Spinal cord (tissue), 10 donors: ENCODE data around the gene RRP12. TPM values are rescaled to one million over a fixed set of nuclear protein-coding genes. Genes with fewer than 3 reads are reported as not detected.

Experiments
- DNase-seq, 6 donors: peaks; one replicate each; pipeline versions ENCODE4 v3.0.0 to v3.0.0-alpha.2; 2013 to 2015; ENCODE audit warnings: low spot score in 6 of 6, low read depth in 4 of 6
- H3K27ac ChIP-seq: one replicate; pipeline ENCODE4 v1.5.1; 2013; ENCODE audit warnings: low read depth, low read length, control low read depth
- H3K27me3 ChIP-seq: one replicate; pipeline ENCODE4 v1.6.1; 2013; ENCODE audit warnings: low read length; ENCODE audit not compliant: control insufficient read depth, insufficient read depth
- H3K36me3 ChIP-seq: one replicate; pipeline ENCODE4 v1.6.1; 2013; ENCODE audit warnings: low read length; ENCODE audit not compliant: control insufficient read depth, insufficient read depth
- H3K4me1 ChIP-seq: one replicate; pipeline ENCODE4 v1.6.1; 2013; ENCODE audit warnings: low read length; ENCODE audit not compliant: control insufficient read depth, insufficient read depth
- H3K4me3 ChIP-seq: one replicate; pipeline ENCODE4 v1.5.1; 2013; ENCODE audit warnings: low read depth, low read length, control low read depth
- H3K9me3 ChIP-seq: one replicate; pipeline ENCODE4 v1.6.1; 2013; ENCODE audit warnings: low read length; ENCODE audit not compliant: control insufficient read depth, insufficient read depth
- WGBS: methylation state at CpG from one replicate; pipeline ENCODE4 v1.1.5; 2013; ENCODE audit warnings: missing lambda C conversion rate; ENCODE audit not compliant: insufficient coverage; 5-methylcytosine and 5-hydroxymethylcytosine counted together
- polyA plus RNA-seq, 2 donors: library from polyadenylated mRNA; unstranded; fragments of 120-200 nt; gene quantifications; one replicate each; pipeline ENCODE4 v1.2.1, GENCODE V29; 2013; ENCODE audit not compliant: insufficient read length in 2 of 2
- total RNA-seq, 2 donors: library from RNA; depleted of rRNA in 1 of 2; stranded (reverse); fragments of 120-200 nt in 1 of 2; fragments of >200 nt in 1 of 2; gene quantifications; one replicate each; pipeline versions ENCODE4 v1.2.3 to v1.2.4, GENCODE V29; 2013 to 2014
- donor health status: healthy.

The RRP12 gene
- total and polyA plus RNA-seq, 4 donors, result 9.7 to 28.3 (median 19.4) TPM

DNA sequence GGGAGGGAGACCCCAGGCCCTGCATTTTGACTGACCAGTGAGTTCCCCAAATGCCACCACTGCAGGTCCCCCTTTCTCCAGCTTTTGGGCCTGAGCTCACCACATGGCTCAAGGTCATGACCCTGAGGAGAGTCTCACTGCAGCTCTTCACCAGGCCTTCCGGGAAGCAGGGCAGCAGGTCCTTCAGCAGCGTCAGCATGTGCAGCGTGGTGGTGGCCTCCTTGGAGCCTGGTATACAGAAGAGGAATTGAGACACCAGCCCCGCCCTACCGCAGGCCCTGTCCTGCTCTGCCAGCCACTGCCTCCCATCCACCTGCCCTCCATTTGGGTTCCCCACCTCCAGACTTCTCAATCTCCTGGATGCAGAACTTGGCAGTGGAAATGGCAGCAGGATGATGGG is 13.0 kb downstream of the RRP12 start:
- Histone ChIP-seq H3K9me3 (no peaks in the 10 kb centered on the region), H3K27ac (no peak overlapping the region), H3K36me3 (peaks cover 76% of the 10 kb centered on the region), H3K27me3 (no peaks in the 10 kb centered on the region), H3K4me3 (no peak overlapping the region), H3K4me1 (no peaks in the 10 kb centered on the region)
- no peak for DNase-seq
- 88% methylated on average over 5 of the region's 5 CpGs for WGBS

DNA sequence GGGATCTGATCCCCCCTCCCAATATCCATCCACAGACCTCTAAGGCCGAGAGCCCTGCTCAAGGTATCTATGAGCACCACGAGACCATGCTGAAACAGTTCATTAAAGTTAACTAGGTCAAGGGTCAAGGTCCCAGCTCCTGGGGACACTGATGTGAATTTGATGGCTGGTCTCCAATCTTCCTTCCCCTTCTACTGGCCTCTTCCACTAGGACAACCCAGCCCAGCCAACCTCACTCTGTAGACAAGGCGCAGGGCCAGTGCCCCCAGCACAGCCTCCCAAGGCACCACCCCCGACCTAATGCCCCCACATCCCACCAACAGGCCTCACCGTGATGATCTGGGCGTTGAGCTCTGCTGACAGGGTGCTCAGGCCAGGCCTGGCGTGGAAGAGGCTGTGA is 15.6 kb downstream of the RRP12 start:
- H3K36me3 ChIP-seq, result peaks cover 75% of the 10 kb centered on the region
- WGBS, result 95% methylated on average over 7 of the region's 7 CpGs

DNA sequence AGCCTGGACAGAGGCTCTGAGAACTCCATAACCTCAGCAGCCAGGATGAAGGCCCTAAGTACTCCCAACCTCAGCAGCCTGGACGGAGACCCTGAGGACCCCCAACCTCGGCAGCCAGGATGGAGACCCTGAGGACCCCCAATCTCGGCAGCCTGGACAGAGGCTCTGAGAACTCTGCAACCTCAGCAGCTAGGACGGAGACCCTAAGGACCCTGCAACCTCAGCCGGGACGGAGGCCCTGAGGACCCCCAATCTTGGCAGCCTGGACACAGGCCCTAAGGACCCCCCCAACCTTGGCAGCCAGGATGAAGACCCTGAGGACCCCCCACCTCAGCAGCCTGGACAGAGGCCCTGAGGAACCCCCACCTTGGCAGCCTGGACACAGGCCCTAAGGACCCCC is 16.5 kb downstream of the RRP12 start:
- Histone ChIP-seq H3K9me3 (no peaks in the 10 kb centered on the region), H3K36me3 (peaks cover 78% of the 10 kb centered on the region), H3K27ac (no peak overlapping the region), H3K4me1 (no peaks in the 10 kb centered on the region), H3K4me3 (no peak overlapping the region), H3K27me3 (no peaks in the 10 kb centered on the region)
- DNase-seq, result no peak
- WGBS, result 95% methylated on average over 6 of the region's 6 CpGs

More for the DNA sequence above, 15.6 kb downstream of the RRP12 start:
- Histone ChIP-seq H3K4me1 (no peaks in the 10 kb centered on the region), H3K9me3 (no peaks in the 10 kb centered on the region), H3K4me3 (no peak overlapping the region), H3K27ac (no peak overlapping the region), H3K27me3 (no peaks in the 10 kb centered on the region)
- no peak for DNase-seq

DNA sequence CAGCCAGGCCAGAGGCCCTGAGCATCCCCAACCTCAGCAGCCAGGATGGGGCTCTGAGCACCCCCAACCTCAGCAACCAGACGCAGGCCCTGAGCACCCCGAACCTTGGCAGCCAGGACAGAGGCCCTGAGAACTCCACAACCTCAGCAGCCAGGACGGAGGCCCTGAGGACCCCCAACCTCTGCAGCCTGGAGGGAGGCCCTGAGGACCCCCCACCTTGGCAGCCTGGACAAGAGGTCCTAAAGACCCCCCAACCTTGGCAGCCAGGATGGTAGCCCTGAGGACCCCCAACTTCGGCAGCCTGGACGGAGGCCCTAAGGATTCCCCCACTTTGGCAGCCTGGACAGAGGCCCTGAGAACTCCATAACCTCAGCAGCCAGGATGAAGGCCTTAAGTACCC is 17.0 kb downstream of the RRP12 start:
- Histone ChIP-seq H3K36me3 (peaks cover 78% of the 10 kb centered on the region), H3K27ac (no peak overlapping the region), H3K27me3 (no peaks in the 10 kb centered on the region), H3K9me3 (no peaks in the 10 kb centered on the region), H3K4me3 (no peak overlapping the region), H3K4me1 (no peaks in the 10 kb centered on the region)
- 100% methylated on average over 5 of the region's 5 CpGs for WGBS
- DNase-seq, result no peak

DNA sequence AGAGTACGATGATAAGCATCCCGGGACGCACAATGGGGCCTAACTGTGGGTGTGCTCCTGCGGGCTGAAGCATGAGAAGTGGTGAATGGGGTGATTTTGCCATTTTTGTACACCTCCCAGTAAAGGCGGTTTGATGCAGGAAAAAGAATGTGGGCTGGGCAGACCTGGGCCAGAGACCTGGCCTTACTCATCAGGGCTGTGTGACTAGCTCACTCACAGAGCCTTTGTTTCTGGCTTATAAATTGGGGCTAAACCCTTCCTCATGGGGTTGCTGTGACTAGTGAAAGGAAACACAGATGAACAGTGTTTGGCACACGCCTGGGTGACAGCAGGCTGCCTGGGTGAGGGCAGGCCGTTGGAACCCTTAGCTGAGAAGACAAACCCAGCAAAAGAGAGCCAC is 18.0 kb downstream of the RRP12 start:
- H3K4me1 ChIP-seq, result no peaks in the 10 kb centered on the region
- no peak overlapping the region for H3K27ac ChIP-seq
- peaks cover 74% of the 10 kb centered on the region for H3K36me3 ChIP-seq
- H3K9me3 ChIP-seq, result no peaks in the 10 kb centered on the region
- no peak for DNase-seq
- 81% methylated on average over 3 of the region's 7 CpGs for WGBS
- H3K27me3 ChIP-seq, result no peaks in the 10 kb centered on the region
- H3K4me3 ChIP-seq, result no peak overlapping the region

DNA sequence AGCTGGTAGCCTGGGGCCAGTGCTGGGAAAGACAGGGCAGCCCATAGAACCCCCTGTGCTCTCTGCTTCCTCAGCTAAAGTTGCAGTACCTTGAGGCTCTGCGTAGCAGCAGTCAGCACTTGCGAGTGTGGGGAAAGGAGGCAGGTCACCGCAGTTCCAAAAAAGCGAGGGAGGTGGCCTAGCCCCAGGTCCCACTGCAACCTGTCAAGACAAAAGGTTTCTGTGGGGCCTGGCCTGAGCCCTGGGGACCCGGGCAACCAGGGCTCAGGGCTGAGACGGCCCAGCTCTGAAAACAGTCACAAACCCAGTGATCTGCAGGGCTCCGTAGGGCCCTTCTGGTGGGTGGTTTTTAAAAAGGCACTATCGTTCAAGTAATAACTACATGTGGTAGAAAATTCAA is 19.5 kb downstream of the RRP12 start:
- no peaks in the 10 kb centered on the region for H3K9me3 ChIP-seq
- WGBS, result 84% methylated on average over 6 of the region's 8 CpGs

DNA sequence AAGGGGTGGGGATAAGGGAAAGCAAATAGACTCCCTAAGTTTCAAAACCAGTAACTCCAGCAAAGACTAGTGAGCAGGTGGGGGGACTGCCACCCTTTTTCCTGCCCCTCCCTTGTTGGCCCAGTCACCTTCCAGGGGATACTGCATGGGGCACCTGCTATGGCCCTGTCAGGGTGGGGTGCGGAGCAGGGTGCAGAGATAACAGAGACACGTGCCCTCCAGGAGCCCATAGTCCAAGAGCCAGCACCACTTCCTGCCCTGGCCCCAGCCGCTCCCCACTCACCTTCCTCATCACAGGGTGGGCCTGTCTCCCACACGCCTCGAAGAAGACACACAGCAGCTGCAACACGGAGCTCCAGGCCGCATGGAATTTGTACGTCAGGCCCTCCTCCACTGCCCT is 20.6 kb downstream of the RRP12 start:
- DNase-seq, result no peak
- no peak overlapping the region for H3K27ac ChIP-seq
- no peaks in the 10 kb centered on the region for H3K9me3 ChIP-seq
- no peaks in the 10 kb centered on the region for H3K4me1 ChIP-seq
- no peak overlapping the region for H3K4me3 ChIP-seq
- H3K27me3 ChIP-seq, result no peaks in the 10 kb centered on the region
- H3K36me3 ChIP-seq, result peaks cover 72% of the 10 kb centered on the region
- WGBS, result 93% methylated on average over 8 of the region's 8 CpGs

More for the DNA sequence above, 19.5 kb downstream of the RRP12 start:
- Histone ChIP-seq H3K27me3 (no peaks in the 10 kb centered on the region), H3K36me3 (peaks cover 73% of the 10 kb centered on the region), H3K27ac (no peak overlapping the region), H3K4me3 (no peak overlapping the region), H3K4me1 (no peaks in the 10 kb centered on the region)
- no peak for DNase-seq

DNA sequence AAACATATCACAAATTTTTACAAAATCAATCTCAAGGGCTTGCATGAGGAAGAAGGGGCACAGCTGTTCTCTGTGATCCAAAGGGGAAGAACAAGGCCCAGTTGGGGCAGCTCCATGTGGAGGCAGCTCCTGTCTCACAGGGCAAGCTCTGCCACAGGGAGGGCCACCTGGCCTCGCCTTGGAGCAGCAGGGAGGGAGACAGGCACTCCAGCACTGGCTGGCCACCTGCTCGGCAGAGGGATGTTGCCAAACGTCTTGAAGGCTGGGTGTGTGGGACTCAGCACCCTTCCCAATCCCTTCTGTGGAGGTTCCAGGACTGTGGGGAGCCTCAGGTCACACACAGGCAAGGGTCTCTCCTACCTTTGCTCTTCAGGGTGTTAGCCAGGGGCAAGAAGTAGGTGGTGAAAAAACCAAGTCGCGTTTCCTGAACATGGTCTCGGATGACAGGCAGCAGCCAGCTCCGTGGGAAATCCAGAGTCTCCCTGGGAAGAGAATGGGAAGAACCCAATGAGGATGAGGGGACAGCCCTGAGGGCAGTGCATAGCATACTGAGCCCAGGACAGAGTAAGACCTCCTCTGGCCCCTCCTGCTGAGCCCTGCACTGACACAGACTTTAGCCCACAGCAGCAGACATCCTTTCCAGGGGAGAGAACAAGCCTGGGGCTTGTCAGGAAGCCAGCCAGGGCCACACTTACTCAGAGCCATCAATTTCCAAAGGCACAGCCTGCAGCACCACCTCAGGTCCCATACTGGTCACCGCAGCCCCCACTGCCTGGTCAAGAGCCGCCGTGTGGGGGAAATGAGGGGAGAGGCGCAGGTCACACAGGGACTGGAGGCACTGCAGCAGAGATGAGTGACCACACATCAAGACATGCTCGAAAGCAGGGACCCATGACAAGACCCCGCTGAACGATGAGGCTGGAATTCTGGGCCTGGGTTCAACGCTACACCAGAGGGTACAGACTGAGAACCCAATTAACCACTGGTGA is 21.9 kb downstream of the RRP12 start:
- peaks cover 64% of the 10 kb centered on the region for H3K36me3 ChIP-seq
- 91% methylated on average over 10 of the region's 15 CpGs for WGBS
- H3K9me3 ChIP-seq, result no peaks in the 10 kb centered on the region
- no peaks in the 10 kb centered on the region for H3K27me3 ChIP-seq
- H3K4me1 ChIP-seq, result no peaks in the 10 kb centered on the region
- no peak overlapping the region for H3K4me3 ChIP-seq
- H3K27ac ChIP-seq, result no peak overlapping the region
- no peak for DNase-seq

DNA sequence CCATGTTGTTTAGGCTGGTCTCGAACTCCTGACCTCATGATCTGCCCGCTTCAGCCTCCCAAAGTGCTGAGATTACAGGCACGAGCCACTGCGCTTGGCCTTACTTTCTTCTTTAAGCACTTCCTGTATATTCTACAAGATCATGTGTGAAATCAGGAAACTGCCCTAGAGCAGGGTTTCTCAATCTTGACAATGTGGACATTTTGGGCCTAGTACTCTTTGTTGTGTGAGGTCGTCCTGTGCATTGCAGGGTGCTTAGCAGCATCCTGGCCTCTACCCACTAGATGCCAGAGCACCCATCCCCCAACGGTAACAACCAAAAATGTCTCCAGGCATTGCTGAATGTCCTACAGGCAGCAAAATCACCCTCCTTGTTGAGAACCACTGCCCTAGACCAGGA is 24.7 kb downstream of the RRP12 start:
- no peaks in the 10 kb centered on the region for H3K27me3 ChIP-seq
- 85% methylated on average over 4 of the region's 6 CpGs for WGBS
- H3K27ac ChIP-seq, result no peak overlapping the region
- DNase-seq, result no peak
- H3K36me3 ChIP-seq, result peaks cover 72% of the 10 kb centered on the region
- H3K4me3 ChIP-seq, result no peak overlapping the region
- no peaks in the 10 kb centered on the region for H3K9me3 ChIP-seq
- H3K4me1 ChIP-seq, result no peaks in the 10 kb centered on the region

DNA sequence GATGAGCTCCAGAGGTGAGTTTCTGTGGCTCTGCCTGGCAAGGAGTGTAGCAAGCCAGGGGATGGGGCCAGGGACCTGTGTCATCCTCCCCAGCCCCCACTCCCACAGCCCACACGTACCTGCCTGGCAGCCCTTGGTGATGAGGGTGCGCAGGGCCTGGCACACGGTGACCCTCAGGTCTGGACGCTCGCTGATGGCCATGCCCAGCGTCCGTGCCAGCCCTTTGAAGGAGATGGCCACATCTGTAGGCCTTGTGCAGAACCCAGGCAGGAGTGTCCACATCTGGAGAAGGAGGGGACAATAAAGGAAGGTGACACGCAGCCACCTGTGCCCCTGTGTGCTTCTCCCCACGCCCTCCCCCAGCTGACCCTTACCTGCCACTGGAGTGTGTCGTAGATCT is 27.7 kb downstream of the RRP12 start:
- Histone ChIP-seq H3K9me3 (no peaks in the 10 kb centered on the region), H3K27ac (no peak overlapping the region), H3K4me3 (no peak overlapping the region), H3K27me3 (no peaks in the 10 kb centered on the region), H3K36me3 (peaks cover 75% of the 10 kb centered on the region), H3K4me1 (no peaks in the 10 kb centered on the region)
- over 99% methylated on average over 10 of the region's 10 CpGs for WGBS
- DNase-seq, result no peak
